IPS-18c (cell line): ENCODE data around the gene LVRN.

ENCODE experiments used
- H3K4me3 ChIP-seq: 2 replicates; pipeline ENCODE4 v1.7.0; 2013; ENCODE audit warnings: low read depth, mild to moderate bottlenecking, low read length, moderate library complexity; ENCODE audit not compliant: insufficient read depth
- H3K9me3 ChIP-seq: one replicate; pipeline ENCODE4 v1.6.1; 2013; ENCODE audit warnings: mild to moderate bottlenecking, low read length, moderate library complexity; ENCODE audit not compliant: control insufficient read depth, insufficient read depth

Gene LVRN

GRCh38 chr5:116046261-116046660, 84.0 kb downstream of the LVRN start:
- Histone ChIP-seq H3K4me3 (no peak overlapping the region), H3K9me3 (no peaks in the 10 kb centered on the region)

DNA sequence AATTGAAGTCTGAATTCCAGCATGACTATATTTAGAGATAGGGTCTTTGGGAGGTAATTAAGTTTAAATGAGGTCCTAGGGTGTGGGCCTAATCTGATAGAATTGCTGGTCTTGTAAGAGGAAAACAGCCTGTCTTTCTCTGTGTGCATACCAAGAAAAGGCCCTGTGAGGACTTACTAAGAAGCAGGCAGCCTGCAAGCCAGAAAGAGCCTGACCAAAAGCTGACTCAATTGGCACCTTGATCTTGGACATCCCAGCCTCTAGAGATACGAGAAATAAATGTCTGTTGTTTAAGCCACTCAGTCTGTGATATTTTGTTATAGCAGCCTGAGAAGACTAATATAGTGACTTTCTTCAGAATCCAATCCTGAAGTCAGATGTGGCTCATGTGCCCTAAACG, 84.5 kb downstream of the LVRN start:
- no peaks in the 10 kb centered on the region for H3K9me3 ChIP-seq
- H3K4me3 ChIP-seq, result no peak overlapping the region

DNA sequence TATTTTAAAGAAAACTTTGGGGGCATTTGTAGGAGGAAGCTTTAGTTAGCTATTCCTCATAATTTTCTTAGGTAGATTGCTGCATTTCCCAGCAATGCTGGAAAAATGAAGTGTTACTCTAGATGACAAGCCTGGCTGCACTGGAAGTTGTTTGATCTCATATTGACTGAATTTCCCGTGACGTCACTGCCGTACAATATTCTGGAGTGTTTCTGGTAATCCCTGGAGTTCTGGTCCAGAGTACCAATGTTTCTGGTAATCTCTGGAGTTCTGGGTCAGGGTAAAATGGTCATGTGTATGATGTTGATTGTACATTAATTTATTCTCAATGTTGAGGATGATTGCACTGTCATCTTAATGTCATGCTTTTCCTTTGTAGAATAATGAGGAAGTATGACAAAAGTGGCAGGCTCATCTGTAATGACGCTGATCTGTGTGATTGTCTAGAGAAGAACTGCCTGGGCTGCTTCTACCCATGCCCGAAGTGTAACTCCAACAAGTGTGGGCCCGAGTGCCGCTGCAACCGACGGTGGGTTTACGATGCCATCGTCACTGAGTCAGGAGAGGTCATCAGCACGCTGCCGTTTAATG, 96.2 kb downstream of the LVRN start:
- no peak overlapping the region for H3K4me3 ChIP-seq
- H3K9me3 ChIP-seq, result no peaks in the 10 kb centered on the region

GRCh38 chr5:116062352-116062751, 100.1 kb downstream of the LVRN start:
- Histone ChIP-seq H3K9me3 (no peaks in the 10 kb centered on the region), H3K4me3 (no peak overlapping the region)

DNA sequence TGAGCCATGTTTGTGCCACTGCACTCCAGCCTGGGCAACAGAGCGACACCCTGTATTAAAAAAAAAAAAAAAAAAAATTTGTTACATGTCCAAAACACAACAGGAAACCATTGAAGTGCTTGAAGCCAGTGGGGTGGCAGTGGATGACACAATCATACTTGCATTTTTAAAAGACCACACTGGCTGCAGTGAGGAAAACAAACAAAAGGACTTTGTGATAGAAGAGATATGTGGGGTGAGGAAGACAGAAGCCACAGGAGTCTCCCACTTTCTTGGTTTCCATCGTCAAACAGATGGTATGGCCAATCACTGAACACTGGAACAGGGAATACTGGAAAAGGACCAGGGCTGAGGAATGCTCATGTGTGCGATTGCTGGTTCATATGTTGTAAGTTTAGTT, 101.7 kb downstream of the LVRN start:
- H3K9me3 ChIP-seq, result no peaks in the 10 kb centered on the region

DNA sequence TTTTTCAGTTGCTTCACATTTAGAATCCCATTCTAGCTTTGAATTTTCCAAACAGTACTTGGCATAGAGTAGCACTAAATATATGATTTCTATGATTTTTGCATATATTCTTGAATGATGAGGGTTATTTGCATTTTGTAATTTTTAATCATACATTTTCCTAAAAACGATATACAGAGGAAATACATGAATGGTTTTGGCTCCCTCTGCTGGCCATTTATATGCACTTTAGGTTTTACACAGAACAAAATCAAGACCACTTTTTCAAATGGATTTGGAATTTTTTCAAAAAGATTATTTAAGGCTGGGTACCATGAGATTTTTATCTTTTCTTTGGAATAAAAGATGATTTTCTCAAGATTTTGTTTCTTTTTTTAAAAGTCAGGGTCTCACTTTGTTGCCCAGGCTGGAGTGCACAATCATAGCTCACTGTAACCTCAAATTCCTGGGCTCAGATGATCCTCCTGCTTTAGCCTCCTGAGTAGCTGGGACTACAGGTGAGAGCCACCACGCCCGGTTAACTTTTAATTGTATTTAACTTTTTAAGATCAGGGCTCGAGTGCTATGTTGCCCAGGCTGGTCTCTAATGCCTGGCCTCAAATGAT, 105.9 kb downstream of the LVRN start:
- no peaks in the 10 kb centered on the region for H3K9me3 ChIP-seq
- H3K4me3 ChIP-seq, result no peak overlapping the region

More for the DNA sequence above, 101.7 kb downstream of the LVRN start:
- H3K4me3 ChIP-seq, result no peak overlapping the region

DNA sequence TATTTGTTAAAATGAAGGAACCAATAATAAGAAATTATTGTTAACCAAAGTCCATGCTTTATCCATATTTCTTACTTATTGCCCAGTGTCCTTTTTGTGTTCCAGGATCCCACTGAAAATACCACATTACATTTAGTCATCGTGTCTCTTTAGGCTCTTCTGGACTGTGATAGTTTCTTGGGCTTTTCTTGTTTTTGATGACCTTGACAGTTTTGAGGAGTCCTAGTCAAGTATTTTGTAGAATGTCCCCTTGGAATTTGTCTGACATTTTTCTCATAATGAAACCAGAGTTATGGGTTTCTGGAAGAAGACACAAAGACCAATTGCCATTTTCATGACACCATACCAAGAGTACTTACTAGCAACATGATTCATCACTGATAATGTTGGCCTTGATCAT, 108.9 kb downstream of the LVRN start:
- H3K9me3 ChIP-seq, result no peaks in the 10 kb centered on the region
- no peak overlapping the region for H3K4me3 ChIP-seq

- Histone ChIP-seq H3K9me3 (no peaks in the 10 kb centered on the region), H3K4me3 (no peak overlapping the region)
These were observed 113.0 kb downstream of the LVRN start for GRCh38 chr5:116075191-116075831.

DNA sequence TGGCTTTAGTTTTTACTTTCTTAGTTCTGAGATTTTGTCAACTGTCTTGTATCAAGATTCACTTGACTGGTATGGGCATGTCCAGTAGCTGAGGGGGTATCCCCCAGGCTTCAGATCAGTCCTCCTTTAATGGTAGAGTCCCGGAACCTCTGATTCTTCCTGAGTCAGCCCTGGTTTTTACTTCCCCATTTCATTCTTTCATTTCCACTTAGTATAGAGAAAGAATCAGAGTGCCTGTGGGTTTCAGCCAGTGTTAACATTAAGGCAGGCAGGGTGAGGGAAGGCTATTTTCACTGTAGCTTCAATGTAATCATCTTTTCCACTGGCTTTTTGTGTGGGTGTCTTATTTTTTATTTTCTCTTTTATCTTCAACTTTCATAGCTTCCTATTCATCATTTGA, 114.2 kb downstream of the LVRN start:
- no peak overlapping the region for H3K4me3 ChIP-seq
- no peaks in the 10 kb centered on the region for H3K9me3 ChIP-seq
